GM13976 (cell line): Measurements from ENCODE around the gene SMAP1.
A peak's percentile ranks its signal among the peaks of the same experiment; 100 is the strongest.

Experiments
- DNase-seq: peaks from one replicate; pipeline ENCODE4 v3.0.0; 2012; ENCODE audit warnings: low spot score
- in situ Hi-C: fragments of 300-500 bp; cut with MboI; formaldehyde crosslinking; loops from one replicate; pipeline ENCODE4 v1.12.0; 2022; ENCODE audit warnings: low sequenced_read_pairs, mixed read lengths, inconsistent platforms; ENCODE audit not compliant: unreplicated experiment
- TF ChIP-seq, protein P1 (sequence below): IDR thresholded peaks from 2 replicates; pipeline ENCODE4 v1.5.1; 2012; ENCODE audit warnings: borderline replicate concordance, mild to moderate bottlenecking; ENCODE audit not compliant: insufficient read depth; ENCODE audit errors: extremely low read depth, missing control alignments, control extremely low read depth

Gene SMAP1

DNA sequence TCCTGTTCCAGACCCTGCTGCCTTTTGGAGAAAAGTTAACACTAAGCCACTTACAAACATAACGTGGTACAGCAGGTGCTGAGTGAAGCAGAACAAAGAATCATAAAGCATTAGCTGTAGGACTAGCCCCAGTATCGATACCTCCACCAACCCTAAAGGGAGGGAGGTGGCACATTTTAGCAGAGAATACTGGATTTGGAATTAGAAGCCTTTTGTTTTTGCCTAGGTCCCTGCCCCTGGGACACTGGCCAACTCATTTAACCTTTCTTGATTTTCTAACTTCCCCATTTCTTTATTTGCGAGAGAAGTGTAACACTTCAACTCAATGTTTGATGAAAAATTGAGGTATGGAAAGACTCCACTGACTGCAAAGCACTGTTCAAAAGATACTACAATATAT, 195.7 kb downstream of the SMAP1 start:
- DNase-seq = no peak

DNA sequence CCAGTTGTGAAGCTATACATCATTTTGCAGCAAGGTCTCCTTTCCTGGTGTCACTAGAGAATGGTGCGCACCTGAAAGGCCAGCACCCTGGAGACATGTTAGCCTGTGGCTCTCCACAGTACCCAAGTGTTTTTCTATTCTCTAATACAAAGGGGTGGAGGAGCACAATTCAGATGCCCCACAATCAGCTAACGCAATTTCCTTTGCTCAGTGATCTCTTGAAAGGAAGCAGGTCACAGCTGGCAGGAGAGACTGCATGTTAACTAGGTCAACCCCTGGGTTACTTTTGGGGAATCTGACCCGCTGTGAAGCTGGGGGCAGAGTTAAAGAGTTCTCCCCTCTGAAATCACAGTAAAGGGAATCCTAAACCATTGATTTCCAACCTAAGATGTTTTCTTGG, 196.7 kb downstream of the SMAP1 start:
- no peak for DNase-seq
- TF ChIP-seq, protein P1, sequence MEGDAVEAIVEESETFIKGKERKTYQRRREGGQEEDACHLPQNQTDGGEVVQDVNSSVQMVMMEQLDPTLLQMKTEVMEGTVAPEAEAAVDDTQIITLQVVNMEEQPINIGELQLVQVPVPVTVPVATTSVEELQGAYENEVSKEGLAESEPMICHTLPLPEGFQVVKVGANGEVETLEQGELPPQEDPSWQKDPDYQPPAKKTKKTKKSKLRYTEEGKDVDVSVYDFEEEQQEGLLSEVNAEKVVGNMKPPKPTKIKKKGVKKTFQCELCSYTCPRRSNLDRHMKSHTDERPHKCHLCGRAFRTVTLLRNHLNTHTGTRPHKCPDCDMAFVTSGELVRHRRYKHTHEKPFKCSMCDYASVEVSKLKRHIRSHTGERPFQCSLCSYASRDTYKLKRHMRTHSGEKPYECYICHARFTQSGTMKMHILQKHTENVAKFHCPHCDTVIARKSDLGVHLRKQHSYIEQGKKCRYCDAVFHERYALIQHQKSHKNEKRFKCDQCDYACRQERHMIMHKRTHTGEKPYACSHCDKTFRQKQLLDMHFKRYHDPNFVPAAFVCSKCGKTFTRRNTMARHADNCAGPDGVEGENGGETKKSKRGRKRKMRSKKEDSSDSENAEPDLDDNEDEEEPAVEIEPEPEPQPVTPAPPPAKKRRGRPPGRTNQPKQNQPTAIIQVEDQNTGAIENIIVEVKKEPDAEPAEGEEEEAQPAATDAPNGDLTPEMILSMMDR = no peak
- in situ Hi-C loops = loop anchor here (10.0 kb wide), 1 partner anchor 140 kb away; no protein-coding TSS in a partner anchor

More for the DNA sequence above, 195.7 kb downstream of the SMAP1 start:
- TF ChIP-seq, protein P1 = no peak
- in situ Hi-C loops = loop anchor here (10.0 kb wide), 1 partner anchor 139 kb away; no protein-coding TSS in a partner anchor

DNA sequence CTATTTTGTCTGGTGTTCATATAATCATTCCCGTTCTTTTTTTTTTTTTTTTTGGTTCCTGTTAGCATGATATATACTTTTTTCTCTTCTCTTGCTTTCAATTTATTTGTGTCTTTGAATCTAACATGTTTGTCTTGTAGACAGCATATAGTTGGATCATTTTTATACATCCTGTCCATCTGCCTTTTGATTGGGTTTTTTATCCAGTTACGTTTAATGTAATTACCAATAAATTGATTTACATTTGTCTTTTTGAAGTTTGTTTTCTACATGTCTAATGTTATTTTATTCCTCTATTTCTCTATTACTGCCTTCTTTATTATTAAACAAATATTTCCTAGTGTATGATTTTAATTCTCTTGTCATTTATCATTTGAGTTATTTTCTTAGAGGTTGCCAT, 204.8 kb downstream of the SMAP1 start:
- TF ChIP-seq, protein P1 = no peak
- DNase-seq = no peak
- in situ Hi-C loops = no loop called here

DNA sequence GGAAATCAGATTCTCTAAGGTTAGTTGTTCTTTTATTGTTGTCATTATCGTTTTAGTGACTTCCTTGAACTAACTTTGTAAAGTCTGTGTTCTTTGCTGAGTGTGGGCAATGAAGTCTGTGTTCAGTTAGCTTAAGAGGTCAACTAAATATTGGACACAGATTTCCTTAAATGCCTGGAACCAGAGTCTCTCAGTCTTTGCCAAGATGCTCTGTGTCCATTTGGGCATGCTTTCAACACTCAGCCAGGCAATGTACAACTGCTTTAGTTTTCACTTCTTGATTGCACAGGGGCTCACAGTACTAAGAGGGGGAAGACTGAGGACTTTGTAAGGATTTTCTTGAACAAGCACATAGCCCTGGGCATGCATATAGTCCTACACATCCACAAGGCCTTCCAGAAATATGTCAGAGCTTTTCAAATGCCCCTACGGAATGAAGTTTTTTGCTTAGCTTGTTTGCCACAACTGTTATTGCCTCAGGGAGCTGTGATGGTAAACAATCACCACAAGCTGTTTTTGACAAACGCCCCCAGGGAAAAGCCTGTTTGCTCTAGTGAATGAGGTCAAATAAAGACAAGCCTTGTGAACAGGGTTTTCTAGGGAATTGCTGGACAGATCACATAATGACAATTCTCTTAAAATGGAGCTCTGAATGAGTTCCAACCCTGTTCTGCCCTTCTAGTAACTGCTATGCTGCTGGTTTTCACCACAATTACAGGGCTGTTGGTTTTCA, 206.7 kb downstream of the SMAP1 start:
- no peak for DNase-seq
- in situ Hi-C loops = no loop called here
- TF ChIP-seq, protein P1 = no peak

DNA sequence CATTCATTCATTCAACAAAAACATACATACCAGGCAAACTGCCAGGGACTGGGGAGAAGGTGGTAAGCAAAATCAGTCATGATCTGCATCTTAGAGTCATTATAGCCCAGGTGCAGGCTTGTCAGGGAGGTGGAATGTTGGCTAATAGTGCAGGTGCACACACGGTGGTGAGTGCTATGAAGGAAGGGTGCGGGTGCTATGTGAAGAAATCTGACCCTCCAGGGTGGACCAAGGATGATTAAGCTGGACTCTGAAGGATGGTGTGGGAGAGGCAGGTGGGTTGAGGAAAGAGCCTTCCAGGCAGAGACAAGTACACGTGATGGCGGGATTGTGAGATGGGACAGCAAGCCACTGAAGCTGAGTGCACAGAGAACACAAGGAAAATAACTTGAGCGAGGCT, 211.8 kb downstream of the SMAP1 start:
- TF ChIP-seq, protein P1 = no peak
- DNase-seq = no peak
- in situ Hi-C loops = loop anchor here (25.0 kb wide), 1 partner anchor 342 kb away; no protein-coding TSS in a partner anchor

DNA sequence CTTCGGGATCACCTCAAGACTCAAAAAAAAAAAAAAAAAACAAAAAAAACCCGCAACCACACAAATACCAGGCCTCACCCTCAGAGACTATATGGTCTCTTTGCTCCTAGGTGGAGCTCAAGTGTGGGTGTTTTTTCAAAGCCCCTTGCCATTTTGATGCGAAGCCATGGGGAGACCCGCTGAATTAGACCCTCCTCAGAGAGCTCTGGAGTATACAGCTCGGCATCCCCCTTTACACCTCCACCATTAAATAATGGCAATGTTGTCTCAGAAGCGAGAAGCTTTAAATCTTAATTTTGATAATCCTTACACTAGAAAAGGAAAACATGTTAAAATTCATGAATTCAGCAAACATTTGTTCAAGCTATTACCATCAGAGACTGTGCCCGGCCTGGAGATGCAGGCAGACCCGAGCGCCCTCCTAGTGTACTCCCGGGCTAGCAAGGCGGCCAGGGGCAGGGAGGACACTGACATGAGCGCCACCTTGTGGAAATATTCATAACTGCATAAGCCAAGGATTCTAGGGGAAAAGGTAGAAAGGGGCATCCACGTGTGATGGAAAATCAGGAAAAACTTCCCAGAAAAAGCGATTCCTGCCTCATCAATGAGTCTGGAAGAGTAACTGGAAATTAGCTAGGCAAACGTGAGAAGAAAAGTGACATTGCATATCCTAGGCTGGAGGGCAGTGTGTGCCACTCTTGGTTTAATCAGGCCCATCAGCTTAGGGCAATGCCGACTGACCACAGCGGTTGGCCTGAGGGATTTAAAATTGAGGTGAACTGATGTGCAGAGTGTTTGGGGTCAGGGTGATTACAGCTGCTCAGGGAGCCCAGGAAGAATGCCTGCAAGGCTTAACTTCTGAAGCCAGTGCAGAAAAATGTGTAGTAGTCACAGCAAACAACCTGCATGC, 216.6 kb downstream of the SMAP1 start:
- TF ChIP-seq, protein P1 = peak; percentile 80
- in situ Hi-C loops = loop anchor here (25.0 kb wide), 1 partner anchor 347 kb away; no protein-coding TSS in a partner anchor
- peak; percentile 78 for DNase-seq
